ENCODE results near the gene BORCS6. TPM values are rescaled to one million over a fixed set of nuclear protein-coding genes. Genes with fewer than 3 reads are reported as not detected.
A peak's percentile ranks its signal among the peaks of the same experiment; 100 is the strongest.

BORCS6 gene
- total RNA-seq, 1 donor from 2014 or later, result 4.8 TPM

- no peak for DNase-seq
Observed at GRCh38 chr17:8154608-8155155, 35.3 kb downstream of the BORCS6 start.

GRCh38 chr17:8153957-8154607 lies 35.9 kb downstream of the BORCS6 start:
- DNase-seq, result peak; percentile 98

GRCh38 chr17:8153525-8153956 lies 36.4 kb downstream of the BORCS6 start:
- DNase-seq, result peak; percentile 84

- DNase-seq, result no peak
Observed at GRCh38 chr17:8153031-8153451, 36.9 kb downstream of the BORCS6 start.

GRCh38 chr17:8152112-8152775 lies 37.7 kb downstream of the BORCS6 start, which contains the start of gene PER1:
Gene PER1 (minus strand): TSS chr17:8152404. CDS start chr17:8150706, 1,698 bp downstream.
- DNase-seq, result peak; percentile 94

- peak; percentile 65 for DNase-seq
Observed at GRCh38 chr17:8151641-8152111, 38.3 kb downstream of the BORCS6 start.

GRCh38 chr17:8151120-8151640 lies 38.8 kb downstream of the BORCS6 start:
- peak; percentile 79 for DNase-seq

GRCh38 chr17:8150194-8151119 lies 39.5 kb downstream of the BORCS6 start:
- DNase-seq, result no peak

- DNase-seq, result no peak
Observed at GRCh38 chr17:8149419-8150193, 40.4 kb downstream of the BORCS6 start.

GRCh38 chr17:8148560-8148959 lies 41.4 kb downstream of the BORCS6 start:
- DNase-seq, result no peak

- DNase-seq, result no peak
Observed at GRCh38 chr17:8147805-8148404, 42.1 kb downstream of the BORCS6 start.

GRCh38 chr17:8147141-8147804 lies 42.7 kb downstream of the BORCS6 start:
- DNase-seq, result no peak

- no peak for DNase-seq
Observed at GRCh38 chr17:8146381-8147140, 43.4 kb downstream of the BORCS6 start.

- no peak for DNase-seq
Observed at GRCh38 chr17:8145811-8146210, 44.2 kb downstream of the BORCS6 start.

GRCh38 chr17:8144401-8145231 lies 45.4 kb downstream of the BORCS6 start:
- DNase-seq, result no peak

- DNase-seq, result no peak
Observed at GRCh38 chr17:8143581-8144400, 46.2 kb downstream of the BORCS6 start.

- DNase-seq, result no peak
Observed at GRCh38 chr17:8142887-8143580, 46.9 kb downstream of the BORCS6 start.

Measured in occipital lobe (tissue), 2 donors.